DND-41 (cell line): ENCODE results near the gene WFS1.

Experiments used
- ATAC-seq: fragments of 200-7000 bp; cut with Tn5 transposase; 3 replicates; pipeline ENCODE4 v1.9.1; 2021; ENCODE audit warnings: low read depth; ENCODE audit not compliant: insufficient read depth
- DNase-seq: peaks from one replicate; pipeline ENCODE4 v3.0.0-alpha.2; 2020
- H2AFZ ChIP-seq: 2 replicates; pipeline ENCODE4 v1.6.0; 2012; ENCODE audit warnings: low read depth, low read length
- H3K27ac ChIP-seq: 2 replicates; pipeline ENCODE4 v1.5.1; 2012; ENCODE audit warnings: low read length, inconsistent platforms
- H3K27me3 ChIP-seq: fragments of 200-600 bp; sonication (generic); 2 replicates; pipeline ENCODE4 v1.6.0; 2012; ENCODE audit warnings: low read length, mild to moderate bottlenecking, inconsistent platforms; ENCODE audit not compliant: insufficient read depth, poor library complexity
- H3K36me3 ChIP-seq: 2 replicates; pipeline ENCODE4 v1.5.1; 2012; ENCODE audit warnings: low read length, inconsistent platforms; ENCODE audit not compliant: insufficient read depth
- H3K4me1 ChIP-seq: 2 replicates; pipeline ENCODE4 v1.5.1; 2012; ENCODE audit warnings: mild to moderate bottlenecking, low read length; ENCODE audit not compliant: insufficient read depth
- H3K4me2 ChIP-seq: 2 replicates; pipeline ENCODE4 v1.6.0; 2012; ENCODE audit warnings: mild to moderate bottlenecking, moderate library complexity, low read length, inconsistent platforms; ENCODE audit not compliant: insufficient read depth
- H3K4me3 ChIP-seq, 2 experiments: fragments of 200-600 bp in 1 of 2; shearing (Covaris generic) in 1 of 2; 2 replicates each; pipeline ENCODE4 v1.5.1; 2012 to 2016; ENCODE audit warnings: inconsistent platforms in 2 of 2, low read length in 2 of 2, mild to moderate bottlenecking in 2 of 2, low read depth in 1 of 2, moderate library complexity in 1 of 2
- H3K79me2 ChIP-seq: 2 replicates; pipeline ENCODE4 v1.6.0; 2012; ENCODE audit warnings: low read length, inconsistent platforms; ENCODE audit not compliant: insufficient read depth
- H3K9ac ChIP-seq: 2 replicates; pipeline ENCODE4 v1.6.0; 2012; ENCODE audit warnings: low read depth, mild to moderate bottlenecking, inconsistent platforms, low read length, moderate library complexity
- H3K9me3 ChIP-seq: 2 replicates; pipeline ENCODE4 v1.5.1; 2012; ENCODE audit warnings: low read length, moderate library complexity, mild to moderate bottlenecking, inconsistent platforms; ENCODE audit not compliant: insufficient read depth, severe bottlenecking
- H4K20me1 ChIP-seq: 2 replicates; pipeline ENCODE4 v1.6.0; 2012; ENCODE audit warnings: low read length; ENCODE audit not compliant: insufficient read depth
- CTCF ChIP-seq: IDR thresholded peaks from 2 replicates; pipeline ENCODE4 v1.5.1; 2012; ENCODE audit warnings: borderline replicate concordance, low read length, moderate library complexity, mild to moderate bottlenecking; ENCODE audit not compliant: poor library complexity, severe bottlenecking; ENCODE audit errors: extremely low read depth
- EZH2 ChIP-seq: IDR thresholded peaks from 3 replicates; pipeline ENCODE4 v1.6.1; 2012; ENCODE audit warnings: borderline replicate concordance, low read depth, mild to moderate bottlenecking, moderate library complexity, low read length, inconsistent platforms; ENCODE audit not compliant: severe bottlenecking

The WFS1 gene

GRCh38 chr4:6322761-6323566 is 53.3 kb downstream of the WFS1 start:
- H3K4me1 ChIP-seq, result no peaks in the 10 kb centered on the region
- TF ChIP-seq EZH2 (no peak), CTCF (no peak)

GRCh38 chr4:6324461-6324998 is 54.9 kb downstream of the WFS1 start:
- H3K9me3 ChIP-seq, result no peaks in the 10 kb centered on the region
- no peak overlapping the region for H3K4me2 ChIP-seq
- no peaks in the 10 kb centered on the region for H3K4me1 ChIP-seq
- no peak overlapping the region for H3K4me3 ChIP-seq
- no peak overlapping the region for H2AFZ ChIP-seq
- peaks cover 9% of the 10 kb centered on the region; the same call in 1 of the 2 replicates for H4K20me1 ChIP-seq
- no peak overlapping the region for H3K9ac ChIP-seq
- TF ChIP-seq EZH2 (no peak), CTCF (no peak)
- no peaks in the 10 kb centered on the region for H3K36me3 ChIP-seq
- no peak overlapping the region for H3K27ac ChIP-seq
- ATAC-seq (no peak), DNase-seq (no peak)
- no peaks in the 10 kb centered on the region for H3K27me3 ChIP-seq
- H3K79me2 ChIP-seq, result no peaks in the 10 kb centered on the region

More at GRCh38 chr4:6322761-6323566, 53.3 kb downstream of the WFS1 start:
- H3K4me3 ChIP-seq, result no peak overlapping the region
- no peak overlapping the region for H2AFZ ChIP-seq
- H4K20me1 ChIP-seq, result peaks cover 7% of the 10 kb centered on the region; the same call in 1 of the 2 replicates
- DNase-seq (no peak), ATAC-seq (no peak)
- H3K27ac ChIP-seq, result no peak overlapping the region
- H3K36me3 ChIP-seq, result no peaks in the 10 kb centered on the region
- no peaks in the 10 kb centered on the region for H3K79me2 ChIP-seq
- H3K9ac ChIP-seq, result no peak overlapping the region
- H3K4me2 ChIP-seq, result no peak overlapping the region
- H3K27me3 ChIP-seq, result no peaks in the 10 kb centered on the region
- no peaks in the 10 kb centered on the region for H3K9me3 ChIP-seq

GRCh38 chr4:6324999-6325787 is 55.5 kb downstream of the WFS1 start:
- Histone ChIP-seq H3K4me3 (no peak overlapping the region), H3K4me1 (no peaks in the 10 kb centered on the region), H3K4me2 (no peak overlapping the region), H3K27me3 (no peaks in the 10 kb centered on the region), H2AFZ (no peak overlapping the region), H3K27ac (no peak overlapping the region), H3K9me3 (no peaks in the 10 kb centered on the region), H3K9ac (no peak overlapping the region), H4K20me1 (peaks cover 9% of the 10 kb centered on the region; the same call in 1 of the 2 replicates), H3K79me2 (no peaks in the 10 kb centered on the region), H3K36me3 (no peaks in the 10 kb centered on the region)
- DNase-seq, result no peak
- no peak for TF ChIP-seq CTCF
- TF ChIP-seq EZH2, result no peak
- ATAC-seq, result no peak
